Ascending aorta (tissue), 2 donors: ENCODE measurements around the gene SLC25A30. TPM values are rescaled to one million over a fixed set of nuclear protein-coding genes. Genes with fewer than 3 reads are reported as not detected.

Experiments
- DNase-seq, 2 donors: peaks; one replicate each; pipeline ENCODE4 v3.0.0-alpha.2; 2019; ENCODE audit warnings: low spot score in 2 of 2
- H3K27ac ChIP-seq, 2 donors: fragments of 200-600 bp; sonication (generic); one replicate each; pipeline ENCODE4 v1.5.1; 2016 to 2017; ENCODE audit warnings: mild to moderate bottlenecking in 1 of 2
- H3K27me3 ChIP-seq: fragments of 200-600 bp; sonication (generic); one replicate; pipeline ENCODE4 v1.5.1; 2017
- H3K36me3 ChIP-seq, 2 donors: fragments of 200-600 bp; sonication (generic); one replicate each; pipeline ENCODE4 v1.5.1; 2016
- H3K4me1 ChIP-seq, 2 donors: fragments of 200-600 bp; sonication (generic); one replicate each; pipeline ENCODE4 v1.5.1; 2016 to 2017; ENCODE audit warnings: mild to moderate bottlenecking in 1 of 2
- H3K4me3 ChIP-seq, 2 donors: fragments of 200-600 bp; sonication (generic); one replicate each; pipeline ENCODE4 v1.5.1; 2016 to 2017; ENCODE audit warnings: mild to moderate bottlenecking in 1 of 2
- H3K9me3 ChIP-seq, 2 donors: fragments of 200-600 bp; sonication (generic); one replicate each; pipeline ENCODE4 v1.5.1; 2016
- intact Hi-C: fragments of 100-400 bp; cut with DNase I; formaldehyde crosslinking; loops from one replicate; pipeline ENCODE4 v1.15.1; 2023
- total RNA-seq: library from RNA; depleted of rRNA; stranded (reverse); fragments of >200 nt; gene quantifications from one replicate; pipeline ENCODE4 v1.1.0, GENCODE V29; 2016
- TF ChIP-seq, protein P1 (sequence below), 3 experiments: fragments of 200-600 bp in 2 of 3; fragments of 450-650 bp in 1 of 3; sonication (generic) in 2 of 3; IDR thresholded peaks; one replicate each; pipeline ENCODE4 v1.5.1; 2016 to 2019; ENCODE audit warnings: antibody characterized with exemption in 3 of 3, mild to moderate bottlenecking in 1 of 3, moderate library complexity in 1 of 3

Gene SLC25A30
- total RNA-seq, 1 donor from 2014 or later = 1.9 TPM

DNA sequence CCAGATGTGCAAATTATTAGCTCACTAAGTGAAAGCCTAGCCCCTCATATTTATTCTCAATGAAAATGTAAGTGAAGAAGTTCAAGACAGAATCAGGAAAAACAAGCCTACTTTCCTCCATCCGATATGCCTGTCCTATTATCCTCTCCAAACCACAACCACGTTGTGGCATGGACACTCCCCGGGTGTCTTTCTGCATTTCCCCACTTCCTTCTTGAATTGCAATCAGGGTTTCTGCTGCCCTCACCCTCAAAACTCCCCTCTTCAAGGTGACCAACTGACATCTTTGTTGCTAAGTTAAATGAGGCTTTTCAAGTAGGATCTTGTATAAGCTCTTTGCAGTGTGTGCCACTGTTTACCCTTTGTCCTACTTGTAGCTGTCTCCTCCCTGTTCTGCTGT is 11.8 kb downstream of the SLC25A30 start:
- no peak for DNase-seq
- H3K4me1 ChIP-seq = no peaks in the 10 kb centered on the region
- intact Hi-C loops = no loop called here
- TF ChIP-seq, protein P1, sequence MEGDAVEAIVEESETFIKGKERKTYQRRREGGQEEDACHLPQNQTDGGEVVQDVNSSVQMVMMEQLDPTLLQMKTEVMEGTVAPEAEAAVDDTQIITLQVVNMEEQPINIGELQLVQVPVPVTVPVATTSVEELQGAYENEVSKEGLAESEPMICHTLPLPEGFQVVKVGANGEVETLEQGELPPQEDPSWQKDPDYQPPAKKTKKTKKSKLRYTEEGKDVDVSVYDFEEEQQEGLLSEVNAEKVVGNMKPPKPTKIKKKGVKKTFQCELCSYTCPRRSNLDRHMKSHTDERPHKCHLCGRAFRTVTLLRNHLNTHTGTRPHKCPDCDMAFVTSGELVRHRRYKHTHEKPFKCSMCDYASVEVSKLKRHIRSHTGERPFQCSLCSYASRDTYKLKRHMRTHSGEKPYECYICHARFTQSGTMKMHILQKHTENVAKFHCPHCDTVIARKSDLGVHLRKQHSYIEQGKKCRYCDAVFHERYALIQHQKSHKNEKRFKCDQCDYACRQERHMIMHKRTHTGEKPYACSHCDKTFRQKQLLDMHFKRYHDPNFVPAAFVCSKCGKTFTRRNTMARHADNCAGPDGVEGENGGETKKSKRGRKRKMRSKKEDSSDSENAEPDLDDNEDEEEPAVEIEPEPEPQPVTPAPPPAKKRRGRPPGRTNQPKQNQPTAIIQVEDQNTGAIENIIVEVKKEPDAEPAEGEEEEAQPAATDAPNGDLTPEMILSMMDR (IDR thresholded peaks at IDR 0.05) = no peak
- no peak overlapping the region for H3K27ac ChIP-seq
- H3K9me3 ChIP-seq = no peaks in the 10 kb centered on the region
- H3K4me3 ChIP-seq = no peak overlapping the region
- peaks cover 42 to 85% of the 10 kb centered on the region in 2 donors for H3K36me3 ChIP-seq
- no peaks in the 10 kb centered on the region for H3K27me3 ChIP-seq

DNA sequence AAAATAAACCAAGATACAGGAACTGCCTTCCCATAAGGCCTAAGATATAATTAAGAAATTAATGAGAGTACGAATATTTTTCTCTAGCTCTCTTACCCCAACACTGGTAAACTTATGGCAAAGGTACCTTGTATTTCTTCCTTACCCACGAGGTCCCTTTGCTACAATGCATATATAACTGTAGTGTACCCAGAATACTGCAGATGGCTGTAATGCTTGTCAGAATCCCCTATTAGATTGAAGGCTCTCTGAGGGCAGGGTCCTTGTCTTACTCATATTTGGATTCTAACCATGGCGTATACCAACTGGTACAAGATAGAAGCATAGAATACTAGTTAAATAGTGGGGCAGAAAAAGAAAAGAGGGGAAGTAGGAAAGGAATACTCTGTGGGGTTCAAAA is 15.1 kb downstream of the SLC25A30 start:
- H3K27me3 ChIP-seq = no peaks in the 10 kb centered on the region
- intact Hi-C loops = no loop called here
- no peak for DNase-seq
- H3K9me3 ChIP-seq = no peaks in the 10 kb centered on the region
- no peak overlapping the region for H3K27ac ChIP-seq
- H3K4me3 ChIP-seq = no peak overlapping the region
- peaks cover 47 to 92% of the 10 kb centered on the region in 2 donors for H3K36me3 ChIP-seq
- TF ChIP-seq, protein P1 (IDR thresholded peaks at IDR 0.05) = no peak
- H3K4me1 ChIP-seq = no peaks in the 10 kb centered on the region

DNA sequence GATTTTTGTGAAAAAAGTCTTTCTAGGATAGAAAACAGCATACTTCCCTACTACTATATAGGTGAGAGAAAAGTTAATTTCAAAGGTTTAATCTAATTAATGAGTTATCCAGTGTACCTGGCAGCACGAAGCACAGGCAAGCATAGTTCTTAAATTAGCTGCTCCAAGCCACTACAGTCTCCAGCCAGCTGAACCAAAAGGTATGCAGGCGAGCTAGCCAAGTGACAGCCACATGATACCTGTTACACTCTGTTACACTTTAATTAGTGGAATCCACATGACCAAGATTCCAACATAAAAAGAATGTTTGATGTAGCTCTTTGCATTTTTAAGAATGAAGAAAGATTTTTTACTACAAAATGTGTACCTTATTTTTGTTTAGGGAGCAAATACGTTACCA is 15.5 kb downstream of the SLC25A30 start:
- Histone ChIP-seq H3K27me3 (no peaks in the 10 kb centered on the region), H3K27ac (no peak overlapping the region), H3K9me3 (no peaks in the 10 kb centered on the region), H3K36me3 (peaks cover 46 to 92% of the 10 kb centered on the region in 2 donors), H3K4me1 (no peaks in the 10 kb centered on the region), H3K4me3 (no peak overlapping the region)
- intact Hi-C loops = no loop called here
- DNase-seq = peak in 1 of 2 donors; percentile 12
- TF ChIP-seq, protein P1 (IDR thresholded peaks at IDR 0.05) = no peak

DNA sequence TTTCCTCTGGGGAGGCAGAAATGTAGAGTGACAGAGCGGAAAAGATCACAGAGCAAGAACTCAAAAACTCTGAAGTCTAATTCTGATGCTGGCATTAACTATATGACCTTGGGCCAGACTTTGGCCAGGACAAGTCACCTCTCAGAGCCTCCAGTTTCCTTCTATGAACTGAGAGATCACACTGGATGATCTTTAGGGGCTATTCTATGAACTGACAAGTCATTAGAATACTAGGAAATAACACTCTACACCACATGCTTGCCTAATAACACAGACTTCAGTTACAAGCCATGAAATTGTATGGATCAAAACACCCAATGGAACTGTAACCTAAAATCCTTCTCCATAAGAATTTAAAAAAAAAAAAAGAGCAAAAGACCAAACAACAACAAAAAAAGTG is 16.9 kb downstream of the SLC25A30 start:
- peak in 1 of 2 donors; percentile 8 for DNase-seq
- Histone ChIP-seq H3K4me1 (no peaks in the 10 kb centered on the region), H3K4me3 (no peak overlapping the region), H3K9me3 (no peaks in the 10 kb centered on the region), H3K27ac (no peak overlapping the region), H3K27me3 (no peaks in the 10 kb centered on the region), H3K36me3 (peaks cover 34 to 83% of the 10 kb centered on the region in 2 donors)
- TF ChIP-seq, protein P1 (IDR thresholded peaks at IDR 0.05) = no peak
- intact Hi-C loops = no loop called here

DNA sequence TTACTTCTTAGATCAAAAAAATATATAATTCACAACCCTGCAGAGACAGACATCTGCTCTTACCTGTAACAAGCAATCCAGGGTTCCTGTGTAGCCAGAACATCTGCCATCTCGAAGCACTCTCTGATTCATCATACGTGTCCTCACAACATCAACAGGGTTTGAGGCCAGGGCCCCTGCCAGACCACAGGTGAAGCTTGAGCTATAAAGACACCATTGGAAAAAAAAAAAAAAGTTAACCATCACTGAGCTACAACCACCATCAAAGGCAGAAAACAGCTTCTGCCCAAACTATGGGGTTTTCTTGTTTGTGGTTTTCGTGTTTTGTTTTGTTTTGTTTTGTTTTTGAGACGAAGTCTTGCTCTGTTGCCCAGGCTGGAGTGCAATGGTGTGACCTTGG is 19.3 kb downstream of the SLC25A30 start:
- no peaks in the 10 kb centered on the region for H3K9me3 ChIP-seq
- no peak for DNase-seq
- H3K27me3 ChIP-seq = no peaks in the 10 kb centered on the region
- H3K27ac ChIP-seq = no peak overlapping the region
- H3K36me3 ChIP-seq = peaks cover 31 to 75% of the 10 kb centered on the region in 2 donors
- no peak overlapping the region for H3K4me3 ChIP-seq
- TF ChIP-seq, protein P1 (IDR thresholded peaks at IDR 0.05) = no peak
- peaks cover 0 to 3% of the 10 kb centered on the region in 2 donors for H3K4me1 ChIP-seq
- intact Hi-C loops = no loop called here

DNA sequence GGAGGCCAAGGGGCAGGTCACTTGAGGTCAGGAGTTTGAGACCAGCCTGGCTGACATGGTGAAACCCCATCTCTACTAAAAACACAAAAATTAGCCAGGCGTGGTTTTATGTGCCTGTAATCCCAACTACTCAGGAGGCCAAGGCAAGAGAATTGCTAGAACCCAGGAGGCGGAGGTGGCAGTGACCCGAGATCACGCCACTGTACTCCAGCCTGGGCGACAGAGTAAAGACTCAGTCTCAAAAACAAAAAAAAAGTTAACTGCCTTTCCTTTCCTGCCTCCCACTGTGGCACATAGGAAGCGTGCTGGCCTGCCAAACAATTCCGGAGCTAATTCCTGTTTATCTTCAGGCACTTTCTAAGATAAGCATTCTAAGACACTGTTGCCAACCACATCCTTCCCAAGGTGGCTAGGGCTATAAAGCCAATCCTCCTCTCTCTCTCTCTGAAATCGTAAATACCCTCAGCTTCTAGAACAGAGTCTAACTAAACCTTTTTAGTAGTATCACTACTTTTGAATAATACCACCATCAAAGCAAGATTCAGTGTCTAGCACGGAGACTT is 21.6 kb downstream of the SLC25A30 start:
- Histone ChIP-seq H3K4me1 (peaks cover 0 to 3% of the 10 kb centered on the region in 2 donors), H3K27ac (peak overlapping the region; percentile 44 to 51), H3K9me3 (no peaks in the 10 kb centered on the region), H3K27me3 (no peaks in the 10 kb centered on the region), H3K36me3 (peaks cover 28 to 65% of the 10 kb centered on the region in 2 donors), H3K4me3 (no peak overlapping the region)
- TF ChIP-seq, protein P1 (IDR thresholded peaks at IDR 0.05) = no peak
- intact Hi-C loops = no loop called here
- peak in 1 of 2 donors; percentile 48 for DNase-seq
